Ishikawa (cell line): Measurements from ENCODE around the gene WNT6.

Experiments used
- CEBPB ChIP-seq: IDR thresholded peaks from 2 replicates; pipeline ENCODE4 v1.6.1; 2012
- CREB1 ChIP-seq: IDR thresholded peaks from 2 replicates; pipeline ENCODE4 v1.6.1; 2012; ENCODE audit warnings: low read depth
- EGR1 ChIP-seq: IDR thresholded peaks from 2 replicates; pipeline ENCODE4 v1.6.1; 2012
- EP300 ChIP-seq: IDR thresholded peaks from 2 replicates; pipeline ENCODE4 v1.6.1; 2012; ENCODE audit warnings: borderline replicate concordance
- FOXM1 ChIP-seq: IDR thresholded peaks from 2 replicates; pipeline ENCODE4 v1.6.1; 2012; ENCODE audit warnings: low read depth, borderline replicate concordance
- MAX ChIP-seq: IDR thresholded peaks from 2 replicates; pipeline ENCODE4 v1.6.1; 2012
- NFIC ChIP-seq: IDR thresholded peaks from 2 replicates; pipeline ENCODE4 v1.6.1; 2012
- RAD21 ChIP-seq: IDR thresholded peaks from 2 replicates; pipeline ENCODE4 v1.6.1; 2012; ENCODE audit warnings: low read depth
- TAF1 ChIP-seq: IDR thresholded peaks from 2 replicates; pipeline ENCODE4 v1.6.1; 2012; ENCODE audit warnings: low read depth, mild to moderate bottlenecking
- TCF12 ChIP-seq: IDR thresholded peaks from 2 replicates; pipeline ENCODE4 v1.6.1; 2012; ENCODE audit warnings: low read depth
- TEAD4 ChIP-seq: IDR thresholded peaks from 2 replicates; pipeline ENCODE4 v1.6.1; 2012
- YY1 ChIP-seq: IDR thresholded peaks from 2 replicates; pipeline ENCODE4 v1.6.1; 2012; ENCODE audit warnings: low read depth
- ZBTB7A ChIP-seq: IDR thresholded peaks from 2 replicates; pipeline ENCODE4 v1.6.1; 2012; ENCODE audit warnings: low read depth
- TF ChIP-seq, protein P1 (sequence below): IDR thresholded peaks from 2 replicates; pipeline ENCODE4 v1.6.1; 2012
- TF ChIP-seq, protein P2 (sequence below): IDR thresholded peaks from 2 replicates; pipeline ENCODE4 v1.6.1; 2012; ENCODE audit warnings: low read depth, mild to moderate bottlenecking

Gene WNT6

DNA sequence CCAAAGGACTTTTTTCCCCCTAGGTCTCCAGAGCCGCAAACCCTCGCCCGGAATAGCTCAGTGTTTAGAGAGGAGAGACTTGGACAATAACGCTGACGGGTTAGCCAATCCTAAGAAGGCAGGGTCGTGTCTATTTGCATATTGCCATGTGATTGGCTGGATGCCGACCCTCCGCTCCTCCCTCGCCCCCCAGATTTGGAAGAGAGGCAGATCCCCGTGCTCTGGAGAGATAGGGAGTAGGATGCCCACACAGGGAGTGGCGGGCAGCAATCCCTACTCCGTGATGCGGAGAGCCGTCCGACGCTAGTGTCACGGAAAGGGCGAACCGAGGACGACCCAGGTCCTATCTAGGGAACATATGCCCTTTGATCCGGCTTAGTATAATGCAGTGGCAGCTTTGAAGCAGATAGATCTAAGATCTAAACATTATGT, 1.4 kb downstream of the WNT6 start:
- no peak for TF ChIP-seq CEBPB
- TF ChIP-seq, protein P1, sequence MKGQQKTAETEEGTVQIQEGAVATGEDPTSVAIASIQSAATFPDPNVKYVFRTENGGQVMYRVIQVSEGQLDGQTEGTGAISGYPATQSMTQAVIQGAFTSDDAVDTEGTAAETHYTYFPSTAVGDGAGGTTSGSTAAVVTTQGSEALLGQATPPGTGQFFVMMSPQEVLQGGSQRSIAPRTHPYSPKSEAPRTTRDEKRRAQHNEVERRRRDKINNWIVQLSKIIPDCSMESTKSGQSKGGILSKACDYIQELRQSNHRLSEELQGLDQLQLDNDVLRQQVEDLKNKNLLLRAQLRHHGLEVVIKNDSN: peak; percentile 40; the same call in 1 of the 2 replicates
- TF ChIP-seq YY1: 0 out of 2 replicates have a peak, but pooled peaks have one; percentile 23
- TF ChIP-seq, protein P2, sequence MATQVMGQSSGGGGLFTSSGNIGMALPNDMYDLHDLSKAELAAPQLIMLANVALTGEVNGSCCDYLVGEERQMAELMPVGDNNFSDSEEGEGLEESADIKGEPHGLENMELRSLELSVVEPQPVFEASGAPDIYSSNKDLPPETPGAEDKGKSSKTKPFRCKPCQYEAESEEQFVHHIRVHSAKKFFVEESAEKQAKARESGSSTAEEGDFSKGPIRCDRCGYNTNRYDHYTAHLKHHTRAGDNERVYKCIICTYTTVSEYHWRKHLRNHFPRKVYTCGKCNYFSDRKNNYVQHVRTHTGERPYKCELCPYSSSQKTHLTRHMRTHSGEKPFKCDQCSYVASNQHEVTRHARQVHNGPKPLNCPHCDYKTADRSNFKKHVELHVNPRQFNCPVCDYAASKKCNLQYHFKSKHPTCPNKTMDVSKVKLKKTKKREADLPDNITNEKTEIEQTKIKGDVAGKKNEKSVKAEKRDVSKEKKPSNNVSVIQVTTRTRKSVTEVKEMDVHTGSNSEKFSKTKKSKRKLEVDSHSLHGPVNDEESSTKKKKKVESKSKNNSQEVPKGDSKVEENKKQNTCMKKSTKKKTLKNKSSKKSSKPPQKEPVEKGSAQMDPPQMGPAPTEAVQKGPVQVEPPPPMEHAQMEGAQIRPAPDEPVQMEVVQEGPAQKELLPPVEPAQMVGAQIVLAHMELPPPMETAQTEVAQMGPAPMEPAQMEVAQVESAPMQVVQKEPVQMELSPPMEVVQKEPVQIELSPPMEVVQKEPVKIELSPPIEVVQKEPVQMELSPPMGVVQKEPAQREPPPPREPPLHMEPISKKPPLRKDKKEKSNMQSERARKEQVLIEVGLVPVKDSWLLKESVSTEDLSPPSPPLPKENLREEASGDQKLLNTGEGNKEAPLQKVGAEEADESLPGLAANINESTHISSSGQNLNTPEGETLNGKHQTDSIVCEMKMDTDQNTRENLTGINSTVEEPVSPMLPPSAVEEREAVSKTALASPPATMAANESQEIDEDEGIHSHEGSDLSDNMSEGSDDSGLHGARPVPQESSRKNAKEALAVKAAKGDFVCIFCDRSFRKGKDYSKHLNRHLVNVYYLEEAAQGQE: no peak
- 0 out of 2 replicates have a peak, but pooled peaks have one; percentile 41 for TF ChIP-seq ZBTB7A
- TF ChIP-seq EGR1: no peak
- TF ChIP-seq TCF12: 0 out of 2 replicates have a peak, but pooled peaks have one; percentile 18

GRCh38 chr2:218861645-218862318, 2.2 kb downstream of the WNT6 start:
- no peak for TF ChIP-seq EGR1
- no peak for TF ChIP-seq EP300
- no peak for TF ChIP-seq FOXM1
- TF ChIP-seq, protein P2: no peak
- no peak for TF ChIP-seq CREB1
- no peak for TF ChIP-seq TAF1
- no peak for TF ChIP-seq TEAD4
- TF ChIP-seq RAD21: no peak
- no peak for TF ChIP-seq TCF12
- TF ChIP-seq YY1: no peak
- no peak for TF ChIP-seq NFIC
- TF ChIP-seq MAX: no peak
- TF ChIP-seq, protein P1: no peak
- TF ChIP-seq CEBPB: no peak
- TF ChIP-seq ZBTB7A: no peak

GRCh38 chr2:218863021-218863520, 3.5 kb downstream of the WNT6 start:
- TF ChIP-seq, protein P1: no peak
- TF ChIP-seq TAF1 (no peak), RAD21 (no peak), TEAD4 (no peak), EGR1 (no peak), CEBPB (no peak)

GRCh38 chr2:218865396-218865795, 5.8 kb downstream of the WNT6 start:
- TF ChIP-seq NFIC (no peak), RAD21 (no peak), CREB1 (no peak), TEAD4 (no peak), EP300 (no peak), FOXM1 (no peak), TAF1 (no peak), CEBPB (no peak), TCF12 (no peak), EGR1 (no peak), MAX (no peak), YY1 (no peak), ZBTB7A (no peak)
- TF ChIP-seq, protein P2: no peak
- TF ChIP-seq, protein P1: no peak
